GM10248 (cell line): ENCODE results near the gene EPHA3.

Source experiments
- CTCF ChIA-PET: fragments of 300-600 bp; sonication (Branson Sonifier 250); formaldehyde crosslinking; extraction: SDS; loops from one replicate; lab custom pipeline; 2021; ENCODE audit warnings: antibody characterized with exemption; lab: Yijun Ruan, JAX
- POLR2A ChIA-PET: fragments of 350-650 bp; sonication (Branson Sonifier 250); formaldehyde crosslinking; extraction: SDS; loops from one replicate; lab custom pipeline; 2020; ENCODE audit warnings: antibody characterized with exemption; lab: Yijun Ruan, JAX
- DNase-seq: peaks from one replicate; pipeline ENCODE4 v3.0.0; 2012; ENCODE audit errors: extremely low spot score
- CTCF ChIP-seq: IDR thresholded peaks from 2 replicates; pipeline ENCODE4 v1.5.1; 2012; ENCODE audit warnings: mild to moderate bottlenecking, low read depth; ENCODE audit errors: extremely low read depth, missing control alignments, control extremely low read depth

EPHA3 gene

DNA sequence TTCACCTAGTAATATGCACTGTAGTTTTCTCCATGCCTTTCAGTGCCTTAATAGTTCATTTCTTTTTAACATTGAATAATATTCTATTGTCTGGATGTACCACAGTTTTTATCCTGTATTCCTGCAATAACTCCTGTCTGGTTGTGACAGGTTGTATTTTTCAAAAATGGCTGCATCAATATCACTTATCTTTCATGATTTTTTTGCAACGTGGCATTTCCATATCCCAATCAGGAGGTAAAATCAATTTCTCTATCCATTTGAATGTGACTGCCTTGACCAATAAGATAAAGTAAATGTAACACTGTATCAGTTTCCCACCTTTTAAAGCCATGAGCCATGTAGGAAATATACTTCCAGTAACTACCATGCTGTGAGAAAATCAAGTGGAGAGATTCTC, 27.5 kb upstream of the EPHA3 start:
- ChIA-PET POLR2A (no interaction called here), CTCF (no interaction called here)
- no peak for TF ChIP-seq CTCF
- no peak for DNase-seq

DNA sequence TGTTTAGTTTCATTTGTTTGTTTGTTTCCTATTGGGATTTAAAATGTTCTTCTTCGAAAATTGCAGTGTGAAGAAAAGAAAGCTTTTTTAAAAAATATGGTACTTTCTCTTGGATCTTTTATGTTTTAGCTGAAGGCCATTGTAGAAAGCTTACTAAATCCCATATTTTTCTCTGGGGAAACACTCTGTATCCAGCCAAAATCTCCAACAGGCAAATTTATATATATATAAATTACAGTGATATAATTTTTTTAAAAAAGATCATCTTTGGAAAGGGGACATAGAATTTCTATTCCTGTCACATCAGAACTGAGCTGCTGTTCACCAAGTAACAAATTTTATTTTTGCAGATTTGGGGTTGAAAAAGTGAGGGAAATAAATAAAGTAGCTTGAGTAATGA, 19.6 kb upstream of the EPHA3 start:
- ChIA-PET CTCF (interaction anchor here (1.4 kb wide), 1 partner anchor 869 kb away, joined by 3 read pairs; no protein-coding TSS in a partner anchor), POLR2A (no interaction called here)
- no peak for TF ChIP-seq CTCF
- DNase-seq, result no peak

- TF ChIP-seq CTCF, result no peak
- ChIA-PET CTCF (no interaction called here), POLR2A (no interaction called here)
- DNase-seq, result no peak
These were observed 9.2 kb upstream of the EPHA3 start for GRCh38 chr3:89098173-89098572.

GRCh38 chr3:89098964-89099585, 8.3 kb upstream of the EPHA3 start:
- CTCF ChIA-PET, result interaction anchor here (2.0 kb wide), 1 partner anchor 880 kb away, joined by 10 read pairs; no protein-coding TSS in a partner anchor
- TF ChIP-seq CTCF, result peak; percentile 92
- peak; percentile 29 for DNase-seq
- POLR2A ChIA-PET, result no interaction called here

DNA sequence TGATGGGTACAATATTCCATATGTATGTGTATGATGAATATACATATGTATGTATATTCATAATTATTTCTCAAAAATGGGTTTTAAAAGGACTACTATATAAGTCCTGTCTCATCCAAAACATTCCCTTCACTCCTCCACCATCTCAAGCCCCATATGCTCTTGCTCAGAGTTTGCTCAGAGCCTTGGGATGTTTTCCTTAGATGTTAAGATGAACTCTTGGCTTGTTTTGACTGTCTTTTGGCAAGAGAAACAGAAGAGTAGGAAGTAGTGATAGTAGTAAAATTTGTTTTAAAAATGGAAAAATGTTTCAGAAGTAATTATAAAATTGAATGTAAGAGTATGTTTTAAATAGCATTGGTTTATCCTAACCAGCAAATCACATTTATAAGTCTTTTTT, 6.2 kb upstream of the EPHA3 start:
- no peak for DNase-seq
- no peak for TF ChIP-seq CTCF
- CTCF ChIA-PET, result no interaction called here
- POLR2A ChIA-PET, result no interaction called here

DNA sequence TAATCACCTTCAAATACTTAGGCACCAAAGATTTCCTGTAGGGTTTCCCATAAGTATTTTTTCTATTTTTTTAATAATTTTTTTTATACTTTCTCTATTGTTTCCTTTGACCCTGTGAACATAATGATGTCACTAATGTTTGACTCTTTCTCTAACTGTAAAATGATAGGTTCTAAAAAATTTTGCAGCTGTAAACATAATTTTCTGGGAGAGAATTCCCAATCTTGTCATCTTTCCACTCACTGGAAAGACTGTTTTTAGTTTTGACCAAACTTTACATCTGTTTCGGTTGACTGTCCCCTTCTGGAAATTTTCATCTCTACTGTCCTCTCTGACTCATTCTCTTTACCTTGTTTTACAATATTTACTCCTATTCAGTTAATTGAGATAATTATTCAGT, 5.5 kb upstream of the EPHA3 start:
- DNase-seq, result no peak
- POLR2A ChIA-PET, result no interaction called here
- TF ChIP-seq CTCF, result no peak
- CTCF ChIA-PET, result no interaction called here
